GM21423 (cell line): Measurements from ENCODE around the gene MAD2L1BP.
"Not testable (repeated sequence)": the region's sequence is repeated elsewhere in the genome, so short reads cannot be mapped to it uniquely, and the experiment has no call there.

Experiments
- ATAC-seq: cut with Tn5 transposase; IDR thresholded peaks from one replicate; pipeline ENCODE4 v1.9.1; 2021; ENCODE audit warnings: mild to moderate bottlenecking, moderate library complexity; ENCODE audit not compliant: unreplicated experiment

Gene MAD2L1BP

GRCh38 chr6:43635387-43636307, at the start of gene MAD2L1BP:
MAD2L1BP (plus strand) TSS chr6:43635840; CDS start chr6:43635876, 36 bp downstream.
- ATAC-seq = peak; percentile 86

- ATAC-seq = no peak
These were observed 47.4 kb upstream of the MAD2L1BP start for GRCh38 chr6:43588194-43588593.

DNA sequence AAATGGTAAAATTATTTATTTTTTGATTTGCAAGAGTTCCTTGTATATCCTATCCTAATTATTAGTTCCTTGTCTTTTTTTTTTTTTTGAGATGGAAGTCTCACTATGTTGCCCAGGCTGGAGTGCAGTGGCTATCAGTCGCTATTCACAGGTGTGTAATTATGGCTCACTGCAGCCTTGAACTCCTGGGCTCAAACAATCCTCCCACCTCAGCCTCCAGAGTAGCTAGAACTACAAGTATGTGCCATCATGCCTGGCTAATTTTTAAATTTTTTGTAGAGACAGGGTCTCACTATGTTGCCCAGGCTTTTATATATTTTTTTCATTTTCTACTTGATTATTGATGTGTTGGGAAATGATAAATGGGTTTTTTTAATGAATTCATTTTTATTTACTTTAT, 46.1 kb upstream of the MAD2L1BP start:
- not testable (repeated sequence) for ATAC-seq

GRCh38 chr6:43593938-43594337, 41.7 kb upstream of the MAD2L1BP start:
- no peak for ATAC-seq

GRCh38 chr6:43600595-43600994, 35.0 kb upstream of the MAD2L1BP start:
- ATAC-seq = no peak

DNA sequence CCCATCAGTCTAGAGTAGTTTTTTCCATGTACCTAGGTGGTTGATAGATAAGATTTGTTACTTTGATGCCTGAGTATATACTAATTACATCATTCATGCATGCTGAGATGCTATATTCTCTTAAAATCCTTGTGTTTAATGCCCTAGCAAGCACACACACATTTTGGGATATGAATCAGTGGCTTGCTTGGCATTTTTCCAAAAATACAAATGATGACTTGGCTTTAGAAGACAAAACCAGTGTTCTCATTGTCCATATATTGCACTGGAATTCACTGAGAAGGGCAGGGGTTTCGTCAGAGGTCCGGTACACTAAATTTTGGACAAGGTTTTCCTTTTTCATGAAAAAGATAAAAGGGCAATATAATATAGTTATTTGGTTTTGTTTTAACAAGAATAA, 31.5 kb upstream of the MAD2L1BP start:
- ATAC-seq = no peak

DNA sequence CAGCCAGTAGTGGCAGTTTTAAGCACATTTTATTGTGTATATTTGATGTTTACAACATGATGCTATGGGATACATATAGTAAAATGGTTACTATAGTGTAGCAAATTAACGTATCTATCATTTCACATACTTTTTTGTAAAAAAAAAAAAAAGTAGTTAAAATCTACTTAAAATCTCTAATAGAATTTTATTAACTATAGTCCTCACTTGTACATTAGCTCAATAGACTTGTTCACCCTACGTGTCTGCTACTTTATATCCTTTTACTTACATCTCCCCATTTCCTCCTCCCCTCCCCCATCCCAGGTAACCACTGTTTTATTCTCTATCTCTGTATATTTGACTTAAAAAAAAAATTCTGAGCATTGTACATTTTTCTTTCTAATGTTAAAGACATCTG, 29.6 kb upstream of the MAD2L1BP start:
- ATAC-seq = no peak

DNA sequence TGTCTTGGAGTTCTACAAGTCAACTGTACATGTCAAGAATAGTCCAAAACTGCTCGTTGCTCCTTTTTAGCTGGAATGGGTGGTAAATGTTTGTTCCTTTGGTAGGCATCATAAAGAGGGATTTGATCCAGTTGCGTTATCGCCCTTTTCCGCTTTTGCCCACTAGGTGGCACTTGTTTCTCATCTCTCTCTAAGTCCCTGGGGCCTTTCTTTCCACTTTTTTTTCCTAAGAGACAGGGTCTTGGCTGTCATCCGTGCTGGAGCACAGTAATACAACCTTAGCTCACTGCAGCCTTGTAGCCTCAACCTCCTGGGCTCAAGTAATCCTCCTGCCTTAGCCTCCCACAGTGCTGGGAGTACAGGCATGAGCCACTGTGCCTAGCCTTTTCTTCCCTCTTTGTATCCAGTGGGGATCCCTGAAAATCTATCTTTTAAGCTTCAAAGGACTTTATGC, 27.3 kb upstream of the MAD2L1BP start:
- no peak for ATAC-seq

- no peak for ATAC-seq
These were observed 26.8 kb upstream of the MAD2L1BP start for GRCh38 chr6:43608807-43609206.

- ATAC-seq = no peak
These were observed 26.2 kb upstream of the MAD2L1BP start for GRCh38 chr6:43609402-43609801.

- ATAC-seq = no peak
These were observed 25.2 kb upstream of the MAD2L1BP start for GRCh38 chr6:43610431-43610830.

- no peak for ATAC-seq
These were observed 21.8 kb upstream of the MAD2L1BP start for GRCh38 chr6:43613721-43614395.

- ATAC-seq = no peak
These were observed 21.3 kb upstream of the MAD2L1BP start for GRCh38 chr6:43614396-43614730.

DNA sequence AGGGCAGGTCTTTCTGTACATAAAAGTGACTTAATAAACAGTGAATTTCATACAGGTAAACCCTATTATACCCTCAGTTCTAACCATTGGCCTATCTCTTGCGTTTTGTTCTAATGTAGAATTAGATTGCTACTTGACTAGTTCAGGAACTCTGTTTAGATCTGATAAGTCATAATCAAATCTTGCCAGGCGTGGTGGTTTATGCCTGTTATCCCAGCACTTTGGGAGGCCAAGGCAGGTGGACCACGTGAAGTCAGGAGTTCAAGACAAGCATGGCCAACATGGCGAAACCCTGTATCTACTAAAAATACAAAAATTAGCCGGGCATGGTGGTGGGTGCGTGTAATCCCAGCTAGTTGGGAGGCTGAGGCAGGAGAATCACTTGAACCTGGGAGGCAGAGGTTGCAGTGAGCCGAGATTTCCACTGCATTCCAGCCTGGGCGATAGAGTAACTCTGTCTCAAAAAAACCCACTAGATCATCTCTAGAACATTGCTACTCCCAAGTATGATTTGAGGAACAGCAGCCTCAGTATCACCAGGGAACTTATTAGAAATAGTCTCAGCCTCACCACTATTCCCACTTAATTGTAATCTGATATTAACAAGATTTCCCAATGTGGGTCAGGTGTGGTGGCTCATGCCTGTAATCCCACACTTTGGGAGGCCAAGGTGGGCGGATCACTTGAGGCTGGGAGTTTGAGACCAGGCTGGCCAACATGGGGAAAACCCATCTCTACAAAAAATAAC, 18.7 kb upstream of the MAD2L1BP start:
- no peak for ATAC-seq

DNA sequence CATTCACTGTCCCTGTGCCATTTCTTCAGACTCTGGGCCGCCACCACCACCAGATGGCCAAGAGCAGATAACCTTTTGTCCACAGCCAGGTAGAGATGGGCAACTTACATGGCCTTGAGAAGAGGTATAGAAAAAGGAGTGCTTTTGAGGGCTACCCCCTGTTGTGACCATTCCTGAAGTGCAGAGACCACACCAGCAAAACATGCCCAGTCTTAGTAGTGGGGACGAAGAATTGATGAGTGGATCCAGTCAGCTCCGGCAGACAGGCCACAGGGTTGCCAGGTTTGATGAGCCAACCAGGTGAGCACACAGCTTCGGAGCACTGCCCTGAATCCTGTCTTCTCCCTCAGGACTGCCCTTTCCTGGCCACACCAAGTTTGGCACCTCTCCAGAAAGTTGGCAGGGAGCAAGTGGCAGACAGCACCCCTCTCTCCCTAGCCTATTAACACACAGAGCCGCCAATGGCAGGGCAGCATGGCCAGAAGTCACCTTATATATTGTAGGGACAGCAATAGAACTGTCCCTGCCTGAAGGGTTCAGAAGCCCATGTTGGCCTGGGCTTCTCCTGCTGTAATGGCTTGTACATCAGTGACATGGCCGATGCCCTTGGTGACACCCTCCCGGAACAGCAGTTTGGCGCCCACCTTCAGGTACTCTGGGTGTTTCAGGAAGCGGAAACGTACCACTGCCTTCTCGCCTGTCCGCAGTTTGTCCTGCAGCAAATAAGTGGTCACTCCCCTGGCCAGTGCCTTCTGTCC, 14.4 kb upstream of the MAD2L1BP start:
- no peak for ATAC-seq

DNA sequence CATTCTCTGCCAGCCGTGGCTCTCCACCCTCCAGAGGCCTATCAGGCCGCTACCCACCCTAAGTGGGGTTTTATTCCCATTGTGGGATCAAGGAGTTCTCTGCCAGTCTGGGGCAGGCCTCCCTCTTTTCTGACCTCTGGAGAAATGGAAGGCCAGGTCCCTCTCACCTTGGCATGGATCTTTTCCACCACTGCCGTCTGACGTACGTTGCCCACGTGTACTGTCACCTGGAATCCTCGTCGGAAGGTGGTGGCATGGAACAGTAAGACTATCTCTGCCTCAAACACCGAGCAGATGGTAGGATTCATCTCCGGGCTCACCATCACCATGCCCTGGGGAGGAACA, 13.8 kb upstream of the MAD2L1BP start:
- ATAC-seq = no peak

DNA sequence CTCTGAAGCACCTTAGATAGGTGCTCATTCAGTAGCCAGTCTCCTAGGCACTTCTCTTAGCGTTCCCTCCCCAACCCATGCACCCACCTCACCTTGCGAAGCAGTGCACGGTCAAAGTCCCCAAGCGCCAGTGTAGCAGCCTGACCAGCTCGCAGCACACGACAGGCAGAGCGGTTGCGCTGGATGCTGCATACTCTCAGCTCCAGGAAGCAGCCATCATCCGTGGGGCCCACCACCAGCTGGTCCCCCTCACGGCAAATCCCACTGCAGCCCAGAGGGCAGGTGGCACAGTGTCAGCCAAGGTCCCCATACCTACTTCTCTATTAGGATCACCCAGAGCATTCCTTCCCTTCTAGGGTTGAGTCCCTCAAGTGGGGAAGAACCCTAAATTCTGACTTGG, 13.1 kb upstream of the MAD2L1BP start:
- ATAC-seq = no peak

GRCh38 chr6:43623880-43624785, 11.5 kb upstream of the MAD2L1BP start:
- ATAC-seq = no peak

DNA sequence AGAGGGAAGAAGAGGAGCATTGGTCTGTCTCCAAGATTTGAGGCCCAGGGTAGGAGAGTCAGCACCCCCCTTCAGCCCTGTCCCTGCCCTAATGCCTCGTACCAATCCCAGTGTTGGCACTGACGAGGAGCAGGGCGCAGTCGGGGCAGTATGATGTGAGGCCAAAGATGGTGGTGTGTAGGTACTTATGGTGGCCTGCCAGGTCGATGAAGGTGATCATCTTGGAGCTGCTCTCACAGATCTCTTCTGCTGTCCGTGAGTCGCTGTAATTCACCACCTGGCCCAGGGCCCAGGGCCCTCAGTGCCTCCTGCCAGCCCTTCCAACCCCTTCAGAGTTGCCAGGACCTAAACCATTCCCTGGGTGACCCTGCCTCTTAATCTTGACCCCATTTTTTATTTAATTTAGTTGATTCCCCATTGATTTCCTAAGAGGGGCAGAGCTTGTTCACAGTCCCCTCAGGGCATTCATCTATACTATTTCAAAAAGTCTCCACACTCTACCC, 10.8 kb upstream of the MAD2L1BP start:
- no peak for ATAC-seq
